DMS153 (cell line): ENCODE data around the gene CARD16.
"Not testable (repeated sequence)": the region's sequence is repeated elsewhere in the genome, so short reads cannot be mapped to it uniquely, and the experiment has no call there.

Experiments used
- DNase-seq: peaks from one replicate; lab custom pipeline; 2025; lab: John Stamatoyannopoulos, UW

Gene CARD16

DNA sequence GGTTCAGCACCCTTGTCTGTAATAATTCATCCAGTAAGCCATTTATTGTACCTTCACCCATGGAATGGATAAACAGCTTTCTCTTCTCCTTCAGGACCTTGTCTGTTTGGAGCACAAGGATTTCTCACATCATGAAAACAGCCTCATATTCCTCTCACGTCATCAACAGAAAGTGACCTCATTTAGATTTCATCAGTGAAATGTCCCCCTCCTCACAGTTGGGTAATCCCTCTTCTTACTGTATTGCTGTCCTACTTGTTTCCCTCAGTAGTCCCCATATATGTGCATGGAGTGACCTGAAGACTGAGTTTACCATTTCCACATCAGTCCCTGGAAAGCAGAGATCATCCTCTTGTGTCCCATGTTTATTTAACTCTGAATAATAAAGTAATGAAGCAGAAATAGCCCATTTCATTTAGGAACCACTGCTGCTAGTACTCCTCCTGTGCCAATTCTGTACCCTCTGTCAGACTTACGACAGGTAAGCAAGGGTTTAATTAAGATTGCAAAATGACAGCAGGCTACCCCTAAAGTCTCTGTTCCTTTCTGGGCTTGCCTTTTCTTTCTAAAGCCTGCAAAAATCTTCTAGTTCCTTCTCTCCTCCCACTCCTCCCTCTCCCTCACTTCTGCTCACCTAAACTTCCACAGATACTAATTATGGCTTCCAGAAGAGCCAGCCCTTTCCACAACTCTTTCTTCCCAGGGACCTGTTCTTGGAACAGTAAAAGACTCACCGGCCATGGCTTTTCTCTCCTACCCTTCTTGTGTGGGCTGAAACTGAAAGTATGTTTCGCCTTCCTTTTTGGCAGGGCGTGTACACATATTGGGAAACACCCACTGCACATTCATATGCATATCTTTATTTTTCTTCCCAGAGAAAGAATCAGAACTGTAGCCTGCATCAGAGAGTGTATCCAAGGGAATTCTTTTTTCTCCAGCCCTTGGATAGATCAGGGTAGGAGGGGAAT lies at the start of gene CARD16:
CARD16 (minus strand) TSS at position 779 of the 968 bp plus-strand sequence; CDS start at position 741, 38 bp downstream.
- not testable (repeated sequence) for DNase-seq

DNA sequence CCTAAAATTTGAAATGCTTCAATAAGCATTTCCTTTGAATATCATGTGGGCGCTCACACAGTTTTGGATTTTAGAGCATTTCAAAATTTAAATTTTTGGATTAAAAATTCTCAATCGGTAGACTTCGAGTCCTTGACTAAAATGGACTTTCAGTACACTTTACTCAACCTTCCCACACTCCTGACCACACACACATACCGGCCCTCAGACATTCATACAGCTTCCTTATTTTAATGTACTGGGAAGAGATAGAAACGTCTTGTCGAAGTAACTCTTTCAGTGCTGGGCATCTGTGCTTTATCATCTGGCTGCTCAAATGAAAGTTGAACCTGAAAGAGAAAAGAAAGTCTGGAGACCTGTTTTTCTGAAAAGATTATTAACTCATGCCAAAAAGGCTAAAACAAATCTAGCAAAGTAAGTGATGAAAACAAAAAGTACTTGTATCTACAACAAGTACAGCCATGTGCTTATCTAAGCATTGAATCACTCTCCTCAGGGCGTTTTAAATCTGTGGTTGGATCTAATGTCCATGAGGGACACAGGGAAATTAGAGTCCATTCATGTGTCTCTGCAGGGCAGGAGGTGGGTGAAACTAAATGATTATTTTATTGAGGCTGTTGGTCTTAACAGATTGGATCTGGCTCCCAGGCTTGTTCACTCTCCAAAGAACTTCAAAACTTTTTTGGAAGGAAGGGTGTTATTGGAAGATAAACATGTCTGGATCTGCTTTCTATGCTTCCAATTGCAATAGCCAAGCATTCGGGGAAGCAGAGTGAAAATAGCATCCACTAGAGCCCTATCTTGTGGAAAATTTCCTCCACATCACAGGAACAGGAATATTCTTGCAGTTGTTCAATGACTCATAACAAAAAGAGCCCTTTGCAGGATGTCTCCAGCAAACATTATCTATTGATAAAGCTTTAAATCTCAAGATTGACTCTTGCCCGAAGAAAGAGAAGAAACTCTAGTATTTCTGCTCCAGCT lies 47.4 kb upstream of the CARD16 start:
- DNase-seq = no peak

DNA sequence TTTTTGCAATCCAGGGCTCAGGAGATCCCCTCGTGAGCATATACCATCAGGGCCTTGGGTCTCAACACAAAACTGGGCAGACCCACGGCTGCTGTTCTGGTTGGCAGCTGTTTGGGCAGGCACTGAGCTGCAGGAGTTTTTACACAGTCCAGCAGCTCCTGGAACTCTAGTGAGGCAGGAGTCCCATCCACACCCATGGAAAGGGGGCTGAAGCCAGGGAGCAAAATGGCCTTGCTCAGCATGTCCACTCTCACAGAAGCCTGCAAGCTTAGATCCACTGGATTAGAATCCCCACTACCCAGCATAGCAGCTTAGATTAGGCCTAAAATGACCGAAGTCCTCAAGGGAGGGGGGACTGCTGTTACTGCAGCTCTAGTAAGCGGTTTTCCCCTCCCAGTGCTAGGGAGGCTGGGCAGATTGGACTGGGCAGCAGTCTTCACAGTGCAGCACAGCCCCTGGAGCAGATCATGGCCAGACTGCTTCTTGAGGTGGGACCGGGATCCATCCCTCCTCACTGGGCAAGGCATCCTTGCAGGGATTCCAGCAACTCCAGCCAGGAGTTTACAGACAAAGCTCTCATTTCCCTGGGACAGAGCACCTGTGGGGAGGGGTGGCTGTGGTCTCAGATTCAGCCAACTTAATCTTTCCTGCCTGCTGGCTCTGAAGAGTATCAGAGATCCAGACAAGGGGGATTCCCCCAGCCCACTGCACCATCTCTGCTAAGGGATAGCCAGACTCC lies 36.4 kb upstream of the CARD16 start:
- DNase-seq = no peak

DNA sequence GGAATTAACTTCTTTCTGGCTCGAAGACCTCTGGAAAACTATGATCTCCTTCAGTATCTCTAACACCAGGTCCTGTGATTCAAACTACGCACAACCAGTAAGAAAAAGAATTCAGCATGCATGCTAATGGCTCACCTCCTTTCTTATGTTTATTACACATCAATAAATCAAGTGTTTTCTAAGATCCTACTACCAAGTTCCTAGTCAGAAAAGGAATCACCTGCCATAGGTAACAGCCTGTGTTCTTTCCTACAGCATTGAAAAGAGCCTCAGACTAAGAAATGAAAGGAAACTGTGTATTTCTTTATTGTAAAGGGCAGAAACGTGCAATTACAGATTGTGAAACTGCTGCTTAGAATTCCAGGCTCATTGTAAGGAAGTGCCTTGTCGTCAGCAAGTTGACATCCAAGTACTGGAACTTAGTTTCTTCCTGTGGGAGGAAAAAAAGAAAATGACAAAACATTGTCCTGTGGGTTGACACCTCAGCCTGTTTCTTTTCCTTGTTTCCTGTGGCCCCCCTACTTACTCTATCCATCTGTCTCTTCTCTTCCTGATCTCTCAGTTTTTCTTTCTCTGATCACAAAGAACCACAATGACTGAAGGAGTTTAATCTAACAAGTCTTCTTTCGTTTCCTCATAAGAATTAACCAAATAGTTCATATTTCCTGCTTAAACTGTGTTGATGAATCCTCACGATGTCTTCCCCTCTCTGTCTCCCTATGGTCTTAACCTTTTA lies 35.2 kb upstream of the CARD16 start:
- DNase-seq = not testable (repeated sequence)

DNA sequence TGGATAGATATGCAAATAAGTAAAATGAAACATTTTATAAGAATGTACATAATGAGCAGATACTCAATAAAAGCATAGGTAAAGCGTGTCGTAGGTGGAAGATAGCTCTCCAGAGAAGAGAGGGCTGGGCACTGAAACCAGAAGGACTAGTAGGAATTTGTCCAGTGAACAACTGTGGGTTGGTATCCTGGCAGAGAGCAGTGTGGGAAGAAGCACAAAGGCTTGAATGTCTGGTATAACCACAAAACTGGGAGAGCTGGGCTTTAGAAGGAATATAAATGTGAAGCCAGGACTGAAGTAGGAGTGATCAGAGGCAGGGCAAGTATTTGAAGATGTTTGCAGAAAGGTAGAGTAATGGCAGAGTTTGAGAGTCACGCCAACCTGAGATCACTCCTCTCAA lies 33.1 kb upstream of the CARD16 start:
- DNase-seq = no peak

DNA sequence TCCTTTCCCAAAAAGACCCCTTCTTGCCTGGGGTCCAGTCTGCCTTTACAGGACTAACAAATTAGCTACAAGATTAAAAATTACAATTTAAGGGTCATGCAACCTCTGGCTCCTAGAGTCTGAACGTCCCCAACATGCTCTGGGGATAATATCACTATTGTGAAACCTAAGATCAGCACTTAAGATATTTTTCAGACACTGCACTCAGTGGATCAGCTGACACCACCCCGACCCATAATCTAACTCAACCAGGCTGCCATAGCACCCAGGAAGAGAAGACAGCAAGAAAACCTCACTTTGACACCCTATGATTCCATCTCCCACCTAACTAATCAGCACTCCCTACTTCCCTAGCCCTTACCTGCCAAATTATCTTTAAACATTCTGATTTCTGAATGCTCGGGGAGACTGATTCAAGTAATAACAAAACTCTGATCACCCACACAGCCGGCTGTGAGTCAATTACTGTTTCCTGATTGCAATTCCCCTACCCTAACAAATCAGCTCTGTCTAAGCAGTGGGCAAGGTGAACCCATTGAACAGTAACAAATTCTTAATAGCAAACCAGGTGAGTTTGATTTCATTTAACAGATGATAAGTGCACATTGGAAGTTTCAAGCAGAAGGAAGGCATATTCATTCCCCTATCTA lies 32.1 kb upstream of the CARD16 start:
- not testable (repeated sequence) for DNase-seq

DNA sequence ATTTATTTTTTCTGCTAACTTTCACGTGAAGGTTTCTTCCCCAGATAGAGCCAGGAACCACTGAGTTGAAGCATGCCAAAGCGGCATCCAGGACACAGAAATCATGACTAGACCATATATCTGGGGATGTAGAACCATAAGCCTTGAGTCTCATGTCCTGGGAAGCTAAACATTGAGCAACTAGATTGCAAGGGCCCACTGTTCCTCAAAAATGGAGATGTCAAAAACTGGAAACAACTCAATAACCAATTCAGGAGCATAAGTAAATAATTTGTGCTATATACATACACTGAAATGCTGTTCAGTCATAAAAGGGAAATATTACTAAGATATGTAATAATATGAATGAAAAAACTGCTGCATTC lies 29.0 kb upstream of the CARD16 start:
- DNase-seq = no peak

DNA sequence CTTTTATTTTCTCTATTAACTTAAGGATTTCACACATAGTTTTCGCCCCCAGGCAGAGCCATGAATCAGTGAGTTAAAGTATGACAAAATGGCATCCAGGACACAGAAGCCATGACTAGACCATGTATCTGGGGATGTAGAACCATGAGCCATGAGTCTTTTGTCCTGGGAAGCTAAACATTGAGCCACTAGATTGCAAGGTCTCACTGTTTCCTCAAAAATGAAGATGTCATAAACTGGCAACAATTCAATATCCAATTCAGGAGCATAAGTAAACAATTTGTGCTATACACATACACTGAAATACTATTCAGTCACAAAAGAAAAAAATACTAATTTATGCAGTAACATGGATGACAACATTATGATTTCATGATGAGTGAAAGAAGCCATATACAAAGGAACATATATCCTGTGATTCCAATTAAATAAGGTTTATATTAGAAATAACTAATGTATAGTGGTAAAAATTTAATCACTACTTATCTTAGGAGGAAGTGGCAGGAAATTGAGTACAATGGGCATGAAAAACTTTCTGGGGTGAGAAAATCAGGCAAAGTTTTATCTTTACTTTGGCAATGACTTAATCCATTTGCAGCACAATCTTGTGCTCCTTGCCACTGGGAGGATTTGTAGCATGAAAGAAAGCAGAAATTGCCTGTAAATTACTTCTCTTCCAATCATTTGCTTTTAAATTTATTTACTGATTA lies 28.5 kb upstream of the CARD16 start:
- no peak for DNase-seq

DNA sequence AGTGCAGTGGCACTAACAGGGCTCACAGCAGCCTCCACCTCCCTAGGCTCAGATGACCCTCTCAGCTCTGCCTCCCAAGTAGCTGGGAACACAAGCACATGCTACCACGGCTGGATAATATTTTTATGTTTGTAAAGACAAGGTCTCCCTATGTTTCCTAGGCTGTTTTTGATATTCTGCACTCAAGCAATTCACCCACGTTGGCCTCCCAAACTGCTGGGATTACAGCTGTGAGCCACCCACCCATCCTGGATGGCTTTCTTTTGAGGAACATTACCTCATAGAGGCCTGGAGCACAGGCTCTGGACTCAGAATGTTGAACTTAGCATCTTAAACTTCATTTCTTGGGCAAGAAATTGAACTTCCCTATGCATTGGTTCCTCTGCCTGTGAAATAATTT lies 26.9 kb upstream of the CARD16 start:
- not testable (repeated sequence) for DNase-seq

DNA sequence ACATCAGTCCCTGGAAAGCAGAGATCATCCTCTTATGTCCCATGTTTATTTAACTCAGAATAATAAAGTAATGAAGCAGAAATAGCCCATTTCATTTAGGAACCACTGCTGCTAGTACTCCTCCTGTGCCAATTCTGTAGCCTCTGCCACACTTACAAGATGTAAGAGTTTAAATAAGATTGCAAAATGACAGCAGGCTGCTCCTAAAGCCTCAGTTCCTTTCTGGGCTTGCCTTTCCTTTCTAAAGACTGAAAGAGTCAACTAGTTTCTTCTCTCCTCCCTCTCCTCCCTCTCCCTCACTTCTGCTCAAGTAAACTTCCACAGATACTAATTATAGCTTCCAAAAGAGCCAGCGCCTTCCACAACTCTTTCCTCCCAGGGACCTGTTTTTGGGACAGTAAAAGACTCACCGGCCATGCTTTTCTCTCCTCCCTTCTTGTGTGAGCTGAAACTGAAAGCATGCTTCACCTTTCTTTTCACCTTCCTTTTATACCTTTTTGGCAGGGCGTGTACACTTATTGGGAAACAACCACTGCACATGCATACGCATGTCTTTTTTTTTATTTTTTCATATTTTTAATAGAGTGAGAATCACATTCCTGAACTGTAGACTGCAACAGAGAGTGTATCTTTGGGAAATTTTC lies 26.1 kb upstream of the CARD16 start:
- DNase-seq = no peak

DNA sequence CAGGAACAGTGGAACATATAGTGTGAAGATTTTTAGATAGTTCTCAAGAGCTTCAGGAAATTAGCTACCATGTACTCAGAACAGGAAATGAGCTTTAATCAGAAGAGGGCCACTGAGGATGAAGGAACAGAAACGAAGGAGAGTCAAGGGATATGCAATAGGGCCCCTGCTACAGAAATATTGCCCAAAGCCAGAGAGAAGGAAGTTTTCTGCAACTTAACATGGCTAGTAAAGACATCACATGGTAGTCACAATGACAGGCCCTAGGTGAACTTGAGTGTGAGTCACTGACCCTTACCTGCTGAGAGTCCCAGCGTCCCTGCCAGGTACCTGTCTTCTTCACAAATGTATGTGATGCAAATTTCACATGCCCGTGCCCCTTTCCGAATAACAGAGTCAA lies 25.2 kb upstream of the CARD16 start:
- DNase-seq = no peak

DNA sequence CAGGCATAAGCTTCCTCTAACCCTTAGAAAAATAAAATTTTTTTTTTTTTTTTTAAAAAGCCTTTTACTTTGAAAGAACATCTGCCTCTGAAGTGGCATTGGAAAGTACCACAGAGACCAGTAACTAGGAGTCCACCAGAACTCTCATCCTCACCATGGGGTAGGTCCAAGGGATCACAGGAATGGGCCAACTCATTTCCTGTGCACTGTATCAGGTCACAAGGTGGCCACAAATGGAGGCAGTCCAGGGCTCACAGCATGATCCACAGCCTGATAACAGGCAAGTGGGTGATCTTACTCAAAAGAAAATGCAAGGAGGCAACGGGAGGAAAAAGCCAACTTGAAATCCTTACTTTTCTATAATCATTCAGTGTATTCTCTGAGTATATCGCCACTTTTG lies 24.6 kb upstream of the CARD16 start:
- not testable (repeated sequence) for DNase-seq

DNA sequence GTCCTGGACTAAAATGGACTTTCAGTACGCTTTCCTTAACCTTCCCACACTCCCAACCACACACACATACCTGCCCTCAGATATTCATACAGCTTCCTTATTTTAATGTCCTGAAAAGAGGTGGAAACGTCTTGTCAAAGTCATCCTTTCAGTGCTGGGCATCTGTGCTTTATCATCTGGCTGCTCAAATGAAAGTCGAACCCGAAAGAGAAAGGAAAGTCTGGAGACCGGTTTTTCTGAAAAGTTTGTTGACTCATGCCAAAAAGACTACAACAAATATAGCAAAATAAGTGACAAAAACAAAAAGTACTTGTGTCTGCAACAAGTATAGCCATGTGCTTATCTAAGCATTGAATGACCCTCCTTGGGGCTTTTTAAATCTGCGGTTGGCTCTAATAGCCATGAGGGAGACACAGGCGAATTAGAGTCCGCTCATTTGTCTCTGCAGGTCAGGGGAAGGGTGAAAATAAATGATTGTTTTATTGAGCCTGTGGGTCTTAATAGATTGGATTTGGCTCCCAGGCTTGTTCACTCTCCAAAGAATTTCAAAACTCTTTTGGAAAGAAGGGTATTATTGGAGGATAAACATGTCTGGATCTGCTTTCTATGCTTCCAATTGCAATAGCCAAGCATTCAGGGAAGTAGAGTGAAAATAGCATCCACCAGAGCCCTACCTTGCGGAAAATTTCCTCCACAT lies 18.3 kb upstream of the CARD16 start:
- not testable (repeated sequence) for DNase-seq

DNA sequence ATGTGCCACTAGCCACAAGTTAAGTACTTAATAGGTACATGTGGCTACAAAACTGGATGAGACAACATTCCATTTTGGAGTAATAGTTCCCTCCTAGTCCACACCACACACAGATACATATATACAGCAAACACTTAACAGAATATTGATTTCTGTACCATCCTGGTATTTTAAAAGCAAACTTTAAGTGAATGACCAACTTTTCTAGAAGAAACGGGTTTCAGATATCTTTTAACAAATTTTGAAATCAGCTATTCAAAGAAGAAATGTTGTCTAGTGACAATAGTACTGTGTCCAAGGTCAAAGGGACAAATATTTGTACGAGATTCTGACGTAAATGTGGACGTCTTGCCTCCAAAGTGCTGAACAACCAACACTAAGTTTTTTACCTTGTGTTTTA lies 12.3 kb upstream of the CARD16 start:
- DNase-seq = no peak

DNA sequence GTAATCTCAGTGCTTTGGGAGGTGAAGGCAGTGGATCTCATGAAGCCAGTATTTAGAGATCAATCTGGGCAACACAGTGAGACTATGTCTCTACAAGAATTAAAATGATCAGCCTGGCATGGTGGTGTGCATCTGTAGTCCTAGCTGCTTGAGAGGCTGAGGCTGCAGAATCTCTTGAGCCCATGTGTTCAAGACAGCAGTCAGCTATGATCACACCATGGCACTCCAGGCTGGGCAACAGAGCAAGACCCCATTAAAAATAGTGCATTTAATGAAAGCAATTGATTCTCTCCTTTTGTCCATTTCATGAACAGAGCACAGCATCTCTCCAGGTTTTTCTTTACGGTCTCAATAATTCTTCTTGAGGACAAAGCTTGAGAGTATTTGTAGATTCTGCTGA lies 11.3 kb upstream of the CARD16 start:
- no peak for DNase-seq

DNA sequence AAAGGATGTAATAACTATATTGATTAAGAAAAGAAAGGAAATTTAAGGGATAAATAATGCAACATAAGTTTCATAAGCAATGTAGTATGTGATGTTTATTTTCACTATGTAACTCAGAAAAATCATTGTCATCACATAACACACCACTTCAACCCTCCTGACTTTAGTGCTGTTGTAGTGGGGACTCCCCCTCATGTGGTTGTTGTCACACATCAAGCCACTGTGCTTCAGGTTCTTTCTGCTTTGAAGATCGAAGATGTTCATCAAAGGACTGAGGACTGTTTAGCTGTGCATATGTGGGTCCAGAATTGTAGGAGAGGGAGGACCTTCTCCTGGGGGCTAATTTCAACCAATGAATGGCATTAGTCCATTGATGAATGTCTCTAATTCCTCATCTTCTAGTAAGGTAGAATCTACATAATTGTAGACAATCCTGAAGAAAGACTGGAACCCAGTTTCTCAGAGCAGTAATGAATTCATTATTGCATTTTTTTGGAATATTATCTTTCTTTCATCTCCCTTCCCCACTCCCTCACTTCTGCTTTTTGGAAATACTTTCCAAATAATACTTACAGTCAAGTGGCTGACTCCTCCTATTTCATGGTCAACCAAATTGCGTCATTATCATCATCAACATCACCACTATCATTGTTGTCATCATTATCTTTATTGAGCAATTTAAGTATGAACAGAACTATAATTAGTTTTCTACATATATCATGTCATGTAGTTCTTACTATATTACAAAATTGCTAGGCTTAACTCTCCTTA lies 9.8 kb upstream of the CARD16 start:
- no peak for DNase-seq

DNA sequence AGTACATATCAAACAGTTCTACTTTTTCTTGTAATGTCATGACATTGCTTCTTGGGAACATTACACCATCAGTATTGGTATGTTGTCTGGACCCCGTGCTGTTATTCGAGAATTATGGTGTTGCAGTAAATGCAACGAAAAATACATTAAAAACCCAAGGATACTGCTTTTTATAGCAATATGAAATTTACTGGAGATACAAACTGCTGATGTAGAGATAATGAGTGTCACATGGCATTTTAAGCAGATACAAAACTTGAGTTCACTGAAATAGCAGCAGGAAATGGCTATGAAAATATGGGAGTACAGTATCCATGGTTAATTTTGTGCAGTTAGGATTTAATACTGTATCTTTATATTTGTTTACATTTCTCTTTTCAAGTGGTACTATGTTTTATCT lies 7.4 kb upstream of the CARD16 start:
- DNase-seq = no peak

DNA sequence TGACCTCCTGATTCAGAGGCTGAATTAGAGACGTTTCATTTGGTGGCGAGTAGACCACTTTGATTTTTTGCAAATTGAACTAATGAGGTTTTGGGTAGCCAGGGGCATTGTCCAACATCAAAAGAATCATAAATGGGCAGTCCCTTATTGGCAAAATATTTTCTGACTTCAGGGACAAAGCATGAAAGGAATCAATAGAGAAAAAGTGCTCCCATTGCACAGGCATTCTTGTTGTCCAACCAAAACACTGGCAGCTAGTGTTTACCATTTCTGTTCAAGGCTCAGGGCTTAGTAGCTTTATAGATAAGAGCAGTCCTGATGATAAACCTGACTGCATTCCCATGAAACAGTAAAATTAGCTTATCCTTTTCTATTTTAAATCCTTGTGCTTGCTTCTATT lies 6.4 kb upstream of the CARD16 start:
- DNase-seq = no peak
